HEK293 (cell line): ENCODE data around the gene DISC1.

Experiments used
- AEBP2 ChIP-seq: fragments of 450-650 bp; formaldehyde crosslinking; IDR thresholded peaks from 2 replicates; pipeline ENCODE4 v1.5.1; 2016; ENCODE audit warnings: missing biosample characterization, missing genetic modification characterization, borderline replicate concordance
- BCL11B ChIP-seq: fragments of 450-650 bp; formaldehyde crosslinking; IDR thresholded peaks from 2 replicates; pipeline ENCODE4 v1.5.1; 2016; ENCODE audit warnings: low read depth, missing biosample characterization, missing genetic modification characterization
- ELK4 ChIP-seq: IDR thresholded peaks from 2 replicates; pipeline ENCODE4 v1.6.1; 2011; ENCODE audit warnings: mild to moderate bottlenecking, low read depth, low read length, borderline replicate concordance
- GFI1B ChIP-seq: fragments of 450-650 bp; formaldehyde crosslinking; IDR thresholded peaks from 2 replicates; pipeline ENCODE4 v1.5.1; 2016; ENCODE audit warnings: missing biosample characterization, missing genetic modification characterization
- HIC1 ChIP-seq: fragments of 450-650 bp; formaldehyde crosslinking; IDR thresholded peaks from 2 replicates; pipeline ENCODE4 v1.5.1; 2016; ENCODE audit warnings: missing biosample characterization, missing genetic modification characterization
- KLF1 ChIP-seq: fragments of 450-650 bp; formaldehyde crosslinking; IDR thresholded peaks from 2 replicates; pipeline ENCODE4 v1.5.1; 2016; ENCODE audit warnings: missing biosample characterization, missing genetic modification characterization
- KLF17 ChIP-seq: fragments of 450-650 bp; formaldehyde crosslinking; IDR thresholded peaks from 2 replicates; pipeline ENCODE4 v1.5.1; 2016; ENCODE audit warnings: missing biosample characterization, missing genetic modification characterization
- KLF7 ChIP-seq: fragments of 450-650 bp; formaldehyde crosslinking; IDR thresholded peaks from 2 replicates; pipeline ENCODE4 v1.5.1; 2016; ENCODE audit warnings: missing biosample characterization, missing genetic modification characterization, borderline replicate concordance
- MEIS1 ChIP-seq: sonication (generic); formaldehyde crosslinking; IDR thresholded peaks from 2 replicates; pipeline ENCODE4 v1.8.1; 2022; ENCODE audit warnings: missing genetic modification reagents, mild to moderate bottlenecking, borderline replicate concordance
- PBX3 ChIP-seq: sonication (generic); formaldehyde crosslinking; IDR thresholded peaks from 2 replicates; pipeline ENCODE4 v1.8.1; 2022; ENCODE audit warnings: mild to moderate bottlenecking, moderate library complexity, missing genetic modification reagents
- RBAK ChIP-seq: fragments of 450-650 bp; formaldehyde crosslinking; IDR thresholded peaks from 2 replicates; pipeline ENCODE4 v1.5.1; 2016; ENCODE audit warnings: missing biosample characterization, missing genetic modification characterization
- SALL2 ChIP-seq: fragments of 450-650 bp; formaldehyde crosslinking; IDR thresholded peaks from 2 replicates; pipeline ENCODE4 v1.5.0; 2017; ENCODE audit warnings: missing biosample characterization, mild to moderate bottlenecking, missing genetic modification characterization, borderline replicate concordance
- YY2 ChIP-seq: fragments of 450-650 bp; formaldehyde crosslinking; IDR thresholded peaks from 2 replicates; pipeline ENCODE4 v1.5.1; 2016; ENCODE audit warnings: missing biosample characterization, missing genetic modification characterization
- ZBTB1 ChIP-seq: fragments of 450-650 bp; formaldehyde crosslinking; IDR thresholded peaks from 2 replicates; pipeline ENCODE4 v1.5.1; 2016; ENCODE audit warnings: missing biosample characterization, missing genetic modification characterization
- ZBTB6 ChIP-seq: fragments of 450-650 bp; formaldehyde crosslinking; IDR thresholded peaks from 2 replicates; pipeline ENCODE4 v1.5.1; 2017; ENCODE audit warnings: missing biosample characterization, missing genetic modification characterization
- ZEB2 ChIP-seq: fragments of 450-650 bp; formaldehyde crosslinking; IDR thresholded peaks from 2 replicates; pipeline ENCODE4 v1.5.1; 2016; ENCODE audit warnings: missing biosample characterization, missing genetic modification characterization
- ZFHX2 ChIP-seq: fragments of 450-650 bp; formaldehyde crosslinking; conservative IDR thresholded peaks from 2 replicates; pipeline ENCODE4 v1.5.1; 2016; ENCODE audit warnings: missing biosample characterization, missing genetic modification characterization
- ZNF140 ChIP-seq: fragments of 450-650 bp; formaldehyde crosslinking; IDR thresholded peaks from 2 replicates; pipeline ENCODE4 v1.5.1; 2016; ENCODE audit warnings: missing biosample characterization, missing genetic modification characterization
- ZNF146 ChIP-seq: fragments of 450-650 bp; formaldehyde crosslinking; IDR thresholded peaks from 2 replicates; pipeline ENCODE4 v1.5.1; 2016; ENCODE audit warnings: missing biosample characterization, missing genetic modification characterization
- ZNF202 ChIP-seq: fragments of 450-650 bp; formaldehyde crosslinking; IDR thresholded peaks from 2 replicates; pipeline ENCODE4 v1.5.1; 2016; ENCODE audit warnings: missing biosample characterization, missing genetic modification characterization, borderline replicate concordance
- ZNF366 ChIP-seq: fragments of 450-650 bp; formaldehyde crosslinking; conservative IDR thresholded peaks from 2 replicates; pipeline ENCODE4 v1.5.1; 2016; ENCODE audit warnings: missing biosample characterization, missing genetic modification characterization
- ZNF404 ChIP-seq: fragments of 450-650 bp; formaldehyde crosslinking; IDR thresholded peaks from 2 replicates; pipeline ENCODE4 v1.5.1; 2017; ENCODE audit warnings: missing biosample characterization, missing genetic modification characterization
- ZNF558 ChIP-seq: fragments of 450-650 bp; formaldehyde crosslinking; IDR thresholded peaks from 2 replicates; pipeline ENCODE4 v1.5.1; 2016; ENCODE audit warnings: missing biosample characterization, missing genetic modification characterization
- ZNF560 ChIP-seq: fragments of 450-650 bp; formaldehyde crosslinking; IDR thresholded peaks from 2 replicates; pipeline ENCODE4 v1.5.1; 2017; ENCODE audit warnings: missing biosample characterization, missing genetic modification characterization, borderline replicate concordance
- ZNF571 ChIP-seq: fragments of 450-650 bp; formaldehyde crosslinking; IDR thresholded peaks from 2 replicates; pipeline ENCODE4 v1.5.0; 2017; ENCODE audit warnings: missing biosample characterization, missing genetic modification characterization
- ZNF600 ChIP-seq: fragments of 450-650 bp; formaldehyde crosslinking; IDR thresholded peaks from 2 replicates; pipeline ENCODE4 v1.5.1; 2016; ENCODE audit warnings: missing biosample characterization, missing genetic modification characterization
- ZNF692 ChIP-seq: fragments of 450-650 bp; formaldehyde crosslinking; IDR thresholded peaks from 2 replicates; pipeline ENCODE4 v1.5.1; 2016; ENCODE audit warnings: missing biosample characterization, missing genetic modification characterization
- ZNF704 ChIP-seq: fragments of 450-650 bp; formaldehyde crosslinking; IDR thresholded peaks from 2 replicates; pipeline ENCODE4 v1.5.1; 2016; ENCODE audit warnings: missing biosample characterization, missing genetic modification characterization
- ZNF830 ChIP-seq: fragments of 450-650 bp; IDR thresholded peaks from 2 replicates; pipeline ENCODE4 v1.5.0; 2018; ENCODE audit warnings: missing biosample characterization, missing genetic modification characterization, low read depth, mild to moderate bottlenecking, moderate library complexity
- ZXDB ChIP-seq: fragments of 450-650 bp; formaldehyde crosslinking; IDR thresholded peaks from 2 replicates; pipeline ENCODE4 v1.5.1; 2016; ENCODE audit warnings: missing biosample characterization, missing genetic modification characterization

DISC1 gene

GRCh38 chr1:231986631-231987336, 360.2 kb downstream of the DISC1 start (continued):
- TF ChIP-seq YY2 (tag by site-specific recombination) (no peak), ZXDB (peak; percentile 51), ZNF560 (tag by site-specific recombination) (no peak), ZNF404 (tag by site-specific recombination) (no peak), SALL2 (no peak), KLF1 (tag by site-specific recombination) (no peak), ELK4 (no peak), ZNF692 (peak; percentile 56; the same call in 1 of the 2 replicates), ZNF366 (tag by site-specific recombination) (no peak), HIC1 (tag by site-specific recombination) (no peak), ZNF202 (tag by site-specific recombination) (no peak), RBAK (no peak), ZFHX2 (tag by site-specific recombination) (no peak), AEBP2 (tag by site-specific recombination) (no peak), ZNF558 (no peak), GFI1B (tag by site-specific recombination) (no peak), KLF17 (tag by site-specific recombination) (no peak), KLF7 (no peak), PBX3 (no peak), ZNF571 (no peak), ZNF704 (no peak), ZBTB6 (tag by site-specific recombination) (no peak), ZNF830 (tag by site-specific recombination) (no peak), ZNF600 (peak; percentile 65; the same call in 1 of the 2 replicates), ZNF140 (tag by site-specific recombination) (no peak), ZBTB1 (tag by site-specific recombination) (no peak), ZEB2 (tag by site-specific recombination) (peak; percentile 61), MEIS1 (CRISPR knock-in tag) (no peak), ZNF146 (no peak), BCL11B (tag by site-specific recombination) (no peak)
